ENCODE results near the gene BCAS3. TPM values are rescaled to one million over a fixed set of nuclear protein-coding genes. Genes with fewer than 3 reads are reported as not detected.

BCAS3 gene
- total RNA-seq, 1 experiment from 2014 or later: 26.3 TPM

GRCh38 chr17:61251939-61252865 lies 574.6 kb downstream of the BCAS3 start:
- Histone ChIP-seq H2AFZ (ENCODE audit: low read depth, low read length, poor library complexity, severe bottlenecking) (no peak overlapping the region), H3K4me2 (ENCODE audit: low read length) (no peak overlapping the region), H4K20me1 (ENCODE audit: insufficient read depth) (no peaks in the 10 kb centered on the region), H3K36me3 (ENCODE audit: control insufficient read depth in 1 of 2, insufficient read depth in 2 of 2, low read length in 2 of 2) (no peaks in the 10 kb centered on the region), H3K4me3 (replicated peaks in 1 of 2; ENCODE audit: low read depth in 1 of 2, low read length in 2 of 2) (no peak overlapping the region), H3K79me2 (ENCODE audit: insufficient read depth, low read length) (no peaks in the 10 kb centered on the region), H3K27me3 (ENCODE audit: insufficient read depth, low read length) (no peaks in the 10 kb centered on the region), H3K4me1 (ENCODE audit: control insufficient read depth in 1 of 2, insufficient read depth in 2 of 2, low read length in 2 of 2) (peaks cover 8 to 21% of the 10 kb centered on the region in 2 experiments), H3K9ac (ENCODE audit: low read length) (no peak overlapping the region), H3K9me3 (ENCODE audit: control insufficient read depth in 1 of 2, insufficient read depth in 1 of 2, low read depth in 1 of 2, low read length in 2 of 2) (no peaks in the 10 kb centered on the region), H3K27ac (ENCODE audit: low read depth, low read length) (no peak overlapping the region), H3K9me2 (ENCODE audit: insufficient read depth) (no peaks in the 10 kb centered on the region)
- DNase-seq (ENCODE audit: low read depth, low spot score): no peak
- TF ChIP-seq, protein P1, sequence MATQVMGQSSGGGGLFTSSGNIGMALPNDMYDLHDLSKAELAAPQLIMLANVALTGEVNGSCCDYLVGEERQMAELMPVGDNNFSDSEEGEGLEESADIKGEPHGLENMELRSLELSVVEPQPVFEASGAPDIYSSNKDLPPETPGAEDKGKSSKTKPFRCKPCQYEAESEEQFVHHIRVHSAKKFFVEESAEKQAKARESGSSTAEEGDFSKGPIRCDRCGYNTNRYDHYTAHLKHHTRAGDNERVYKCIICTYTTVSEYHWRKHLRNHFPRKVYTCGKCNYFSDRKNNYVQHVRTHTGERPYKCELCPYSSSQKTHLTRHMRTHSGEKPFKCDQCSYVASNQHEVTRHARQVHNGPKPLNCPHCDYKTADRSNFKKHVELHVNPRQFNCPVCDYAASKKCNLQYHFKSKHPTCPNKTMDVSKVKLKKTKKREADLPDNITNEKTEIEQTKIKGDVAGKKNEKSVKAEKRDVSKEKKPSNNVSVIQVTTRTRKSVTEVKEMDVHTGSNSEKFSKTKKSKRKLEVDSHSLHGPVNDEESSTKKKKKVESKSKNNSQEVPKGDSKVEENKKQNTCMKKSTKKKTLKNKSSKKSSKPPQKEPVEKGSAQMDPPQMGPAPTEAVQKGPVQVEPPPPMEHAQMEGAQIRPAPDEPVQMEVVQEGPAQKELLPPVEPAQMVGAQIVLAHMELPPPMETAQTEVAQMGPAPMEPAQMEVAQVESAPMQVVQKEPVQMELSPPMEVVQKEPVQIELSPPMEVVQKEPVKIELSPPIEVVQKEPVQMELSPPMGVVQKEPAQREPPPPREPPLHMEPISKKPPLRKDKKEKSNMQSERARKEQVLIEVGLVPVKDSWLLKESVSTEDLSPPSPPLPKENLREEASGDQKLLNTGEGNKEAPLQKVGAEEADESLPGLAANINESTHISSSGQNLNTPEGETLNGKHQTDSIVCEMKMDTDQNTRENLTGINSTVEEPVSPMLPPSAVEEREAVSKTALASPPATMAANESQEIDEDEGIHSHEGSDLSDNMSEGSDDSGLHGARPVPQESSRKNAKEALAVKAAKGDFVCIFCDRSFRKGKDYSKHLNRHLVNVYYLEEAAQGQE (IDR thresholded peaks at IDR 0.05; ENCODE audit: low read depth): no peak
- TF ChIP-seq POLR2AphosphoS5 (IDR thresholded peaks at IDR 0.05; ENCODE audit: low read depth, low read length): no peak
- no peak for TF ChIP-seq SIN3A (IDR thresholded peaks at IDR 0.05; ENCODE audit: low read depth)
- no peak for TF ChIP-seq ELF1 (IDR thresholded peaks at IDR 0.05; ENCODE audit: borderline replicate concordance, low read depth)
- no peak for TF ChIP-seq YY1 (IDR thresholded peaks at IDR 0.05; ENCODE audit: extremely low read depth, insufficient replicate concordance, low read depth, low read length)
- no peak for TF ChIP-seq ZNF274 (IDR thresholded peaks at IDR 0.05; ENCODE audit: low read depth, low read length)
- ChIA-PET CTCF (no interaction called here), RAD21 (ENCODE audit: low non-redundant PET in 1 of 2, low total read pairs in 2 of 2, uncharacterized antibody in 2 of 2, unreplicated experiment in 2 of 2) (no interaction called here), POLR2A (no interaction called here)
- intact Hi-C loops (cut with micrococcal nuclease): no loop called here
- BruUV-seq (replicated peaks): no TSS peak
- ATAC-seq: no peak

Data from HCT116 (cell line).